Activated CD4-positive, alpha-beta T cell treated with anti-CD3 and anti-CD28 coated beads, Interleukin-2, Interleukin-4, amounts not matched to agents 100 ng/mL and 50 ng/mL, durations not matched to agents 16 hours and 8 hours (primary cell): ENCODE measurements around the gene RABL2A.
"Not testable (repeated sequence)": the region's sequence is repeated elsewhere in the genome, so short reads cannot be mapped to it uniquely, and the experiment has no call there.

Experiments used
- DNase-seq: peaks from one replicate; pipeline ENCODE4 v3.0.0-alpha.2; 2020; ENCODE audit warnings: low spot score

RABL2A gene

GRCh38 chr2:113685471-113685870 lies 58.4 kb downstream of the RABL2A start:
- no peak for DNase-seq

- DNase-seq = no peak
Observed at GRCh38 chr2:113686537-113686936, 59.5 kb downstream of the RABL2A start.

- DNase-seq = not testable (repeated sequence)
Observed at GRCh38 chr2:113690871-113691270, 63.8 kb downstream of the RABL2A start.
